NCI-H2107 (cell line): ENCODE measurements around the gene PEX11G.

Experiments used
- DNase-seq: peaks from one replicate; lab custom pipeline; 2025; lab: John Stamatoyannopoulos, UW

The PEX11G gene

GRCh38 chr19:7488736-7489353, at the start of gene PEX11G:
Gene PEX11G (minus strand): TSS chr19:7489035. CDS start chr19:7489010, 25 bp downstream.
- DNase-seq: peak; percentile 74

GRCh38 chr19:7535998-7536695, 47.3 kb upstream of the PEX11G start:
- DNase-seq: no peak

- DNase-seq: peak; percentile 89
These were observed 46.5 kb upstream of the PEX11G start, which contains the start of gene PNPLA6 for GRCh38 chr19:7535047-7535997. Gene PNPLA6 (plus strand): TSS chr19:7535717. CDS start chr19:7535789, 72 bp downstream.

GRCh38 chr19:7534531-7535046, 45.8 kb upstream of the PEX11G start:
- DNase-seq: no peak

- peak; percentile 81 for DNase-seq
These were observed 45.2 kb upstream of the PEX11G start for GRCh38 chr19:7533925-7534480.

GRCh38 chr19:7533281-7533885, 44.5 kb upstream of the PEX11G start:
- DNase-seq: no peak

- DNase-seq: no peak
These were observed 41.0 kb upstream of the PEX11G start for GRCh38 chr19:7529610-7530490.

GRCh38 chr19:7529246-7529600, 40.4 kb upstream of the PEX11G start:
- DNase-seq: no peak

- DNase-seq: no peak
These were observed 39.8 kb upstream of the PEX11G start for GRCh38 chr19:7528522-7529245.

- no peak for DNase-seq
These were observed 39.3 kb upstream of the PEX11G start for GRCh38 chr19:7528192-7528519.

- no peak for DNase-seq
These were observed 38.8 kb upstream of the PEX11G start for GRCh38 chr19:7527516-7528191.

- DNase-seq: no peak
These were observed 37.5 kb upstream of the PEX11G start for GRCh38 chr19:7526059-7526929.

- no peak for DNase-seq
These were observed 36.3 kb upstream of the PEX11G start for GRCh38 chr19:7524992-7525739.

GRCh38 chr19:7524523-7524922, 35.7 kb upstream of the PEX11G start:
- no peak for DNase-seq

GRCh38 chr19:7522923-7523667, 34.3 kb upstream of the PEX11G start:
- DNase-seq: no peak

GRCh38 chr19:7522072-7522922, 33.5 kb upstream of the PEX11G start, which contains the start of gene MCOLN1:
Gene MCOLN1 (plus strand): TSS chr19:7522624. CDS start chr19:7522751, 127 bp downstream.
- DNase-seq: peak; percentile 98
